ENCODE data around the gene COX6B1.

DNA sequence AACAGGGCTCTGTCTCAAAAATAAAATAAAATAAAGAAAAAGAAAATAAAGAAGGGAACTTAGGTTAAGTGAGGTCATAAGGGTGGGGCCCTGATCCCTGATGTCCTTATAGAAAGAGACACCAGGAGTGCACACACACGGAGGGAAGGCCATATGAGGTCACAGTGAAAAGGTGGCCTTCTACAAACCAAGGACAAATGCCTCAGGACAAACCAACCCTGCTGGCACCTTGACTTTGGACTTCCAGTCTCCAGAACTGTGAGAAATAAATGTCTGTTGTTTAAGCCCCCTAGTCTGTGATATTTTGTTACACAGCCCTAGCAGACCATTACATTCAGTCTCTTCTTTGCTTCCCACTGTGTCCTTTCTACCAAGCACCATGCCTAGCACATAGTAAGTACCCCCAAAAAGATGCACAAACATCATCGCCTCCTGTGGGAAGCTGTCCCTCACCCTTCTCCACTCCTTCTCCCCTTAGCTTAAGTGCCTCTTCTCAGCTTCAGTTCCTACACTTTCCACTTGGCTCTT is 47.8 kb downstream of the COX6B1 start:
- TF ChIP-seq EZH2 (IDR thresholded peaks at IDR 0.05; ENCODE audit: borderline replicate concordance, insufficient read depth, low read length, poor library complexity, severe bottlenecking) (no peak), EP300 (conservative IDR thresholded peaks at IDR 0.05; ENCODE audit: poor library complexity, severe bottlenecking) (no peak)
